Measurements from ENCODE around the gene RFXANK. TPM values are rescaled to one million over a fixed set of nuclear protein-coding genes. Genes with fewer than 3 reads are reported as not detected.

The RFXANK gene
- total RNA-seq, 1 experiment from 2014 or later, result 81.8 TPM

- Histone ChIP-seq H3K27me3 (ENCODE audit: insufficient read depth, low read length) (peaks cover 31% of the 10 kb centered on the region; the same call in 1 of the 2 replicates), H3K18ac (ENCODE audit: insufficient read length, low read depth, low read length) (no peak overlapping the region), H3K56ac (ENCODE audit: insufficient read length, low read depth, low read length) (no peak overlapping the region), H3K23me2 (ENCODE audit: insufficient read length, low read depth, low read length, poor library complexity, severe bottlenecking) (peaks cover 11% of the 10 kb centered on the region), H3K79me1 (ENCODE audit: insufficient read depth, low read depth, low read length, poor library complexity, severe bottlenecking) (no peaks in the 10 kb centered on the region), H3T11ph (ENCODE audit: low read length) (no peak overlapping the region), H3K23ac (ENCODE audit: insufficient read length, low read depth, low read length) (no peak overlapping the region), H3K14ac (ENCODE audit: insufficient read depth, low read length) (no peak overlapping the region), H4K20me1 (ENCODE audit: control insufficient read depth, insufficient read depth, insufficient read length) (no peaks in the 10 kb centered on the region), H4K5ac (ENCODE audit: insufficient read length, low read depth, low read length) (no peak overlapping the region), H2AFZ (ENCODE audit: low read length) (no peak overlapping the region), H4K8ac (replicated peaks; ENCODE audit: insufficient read length, low read depth, low read length) (no peak overlapping the region), H3K9me3 (ENCODE audit: control insufficient read depth, low read depth, low read length) (no peaks in the 10 kb centered on the region), H3K4me1 (ENCODE audit: insufficient read depth, low read length) (no peaks in the 10 kb centered on the region), H3K79me2 (ENCODE audit: insufficient read depth, low read length) (no peaks in the 10 kb centered on the region), H3K27ac (ENCODE audit: insufficient read length, low read depth, low read length) (no peak overlapping the region), H3K4ac (ENCODE audit: low read depth, low read length) (no peak overlapping the region), H2BK5ac (ENCODE audit: insufficient read length, low read length) (no peak overlapping the region), H4K91ac (ENCODE audit: insufficient read length, low read depth, low read length) (no peak overlapping the region), H3K9ac (ENCODE audit: extremely low read depth, insufficient read length, low read length) (no peak overlapping the region), H2AK5ac (ENCODE audit: insufficient read length, low read length) (no peak overlapping the region), H3K4me2 (ENCODE audit: insufficient read depth, insufficient read length, low read length) (no peak overlapping the region), H2BK120ac (ENCODE audit: low read depth, low read length, poor library complexity, severe bottlenecking) (no peak overlapping the region), H2BK15ac (ENCODE audit: low read depth, low read length) (no peak overlapping the region), H2BK12ac (ENCODE audit: insufficient read length, low read depth, low read length) (no peak overlapping the region), H2BK20ac (ENCODE audit: low read depth, low read length, poor library complexity, severe bottlenecking) (no peak overlapping the region)
- Mint-ChIP-seq H3K9me3 (peaks cover 0 to 9% of the 10 kb centered on the region in 2 experiments; a peak in 3 of 5 replicates), H3K27ac (no peak overlapping the region; a peak in 1 of 7 replicates), H3K36me3 (ENCODE audit: insufficient read depth in 1 of 3, low read depth in 3 of 3) (peaks cover 0 to 8% (median 4%) of the 10 kb centered on the region in 3 experiments; a peak in 6 of 7 replicates), H3K4me1 (peaks cover 14 to 29% of the 10 kb centered on the region in 2 experiments), H3K4me3 (no peak overlapping the region), H3K27me3 (ENCODE audit: low read depth) (peaks cover 90% of the 10 kb centered on the region)
- DNase-seq, result no peak
- no CpG with 5 or more reads among the region's 5 CpGs for WGBS (ENCODE audit: extremely low coverage, insufficient read length, low lambda C conversion rate)
- TF ChIP-seq CTCF (conservative IDR thresholded peaks at IDR 0.05), result no peak
Observed at GRCh38 chr19:19206938-19207337, 14.9 kb downstream of the RFXANK start.
